COLO829 (cell line): ENCODE data around the gene KMO.
A peak's percentile ranks its signal among the peaks of the same experiment; 100 is the strongest.

Experiments used
- DNase-seq: peaks from one replicate; pipeline ENCODE4 v3.0.0; 2012; ENCODE audit warnings: low spot score

Gene KMO

GRCh38 chr1:241596633-241597032 is 64.5 kb downstream of the KMO start:
- DNase-seq = no peak

GRCh38 chr1:241598249-241598648 is 66.1 kb downstream of the KMO start:
- no peak for DNase-seq

- DNase-seq = no peak
Measured at GRCh38 chr1:241600496-241600901, 68.3 kb downstream of the KMO start.

GRCh38 chr1:241603731-241604245 is 71.6 kb downstream of the KMO start:
- DNase-seq = no peak

GRCh38 chr1:241605146-241605805 is 73.1 kb downstream of the KMO start:
- no peak for DNase-seq

- DNase-seq = no peak
Measured at GRCh38 chr1:241606544-241606943, 74.4 kb downstream of the KMO start.

- no peak for DNase-seq
Measured at GRCh38 chr1:241607497-241607896, 75.3 kb downstream of the KMO start.

- DNase-seq = no peak
Measured at GRCh38 chr1:241608379-241609033, 76.3 kb downstream of the KMO start.

- DNase-seq = no peak
Measured at GRCh38 chr1:241610056-241610815, 78.1 kb downstream of the KMO start.

- DNase-seq = peak; percentile 73
Measured at GRCh38 chr1:241611063-241611462, 78.9 kb downstream of the KMO start.

GRCh38 chr1:241611736-241612135 is 79.6 kb downstream of the KMO start:
- DNase-seq = no peak

GRCh38 chr1:241612533-241613477 is 80.6 kb downstream of the KMO start:
- DNase-seq = peak; percentile 27

GRCh38 chr1:241614144-241614543 is 82.0 kb downstream of the KMO start:
- no peak for DNase-seq

GRCh38 chr1:241614572-241614971 is 82.4 kb downstream of the KMO start:
- DNase-seq = no peak

- no peak for DNase-seq
Measured at GRCh38 chr1:241615043-241615974, 83.1 kb downstream of the KMO start.

GRCh38 chr1:241617426-241617825 is 85.2 kb downstream of the KMO start:
- DNase-seq = no peak

GRCh38 chr1:241622669-241623068 is 90.5 kb downstream of the KMO start:
- DNase-seq = no peak

- DNase-seq = no peak
Measured at GRCh38 chr1:241624935-241625334, 92.8 kb downstream of the KMO start.

GRCh38 chr1:241627453-241628259 is 95.5 kb downstream of the KMO start:
- DNase-seq = no peak

- no peak for DNase-seq
Measured at GRCh38 chr1:241630005-241630404, 97.8 kb downstream of the KMO start.
